Right kidney (tissue), 9 donors: ENCODE measurements around the gene RECQL.

Experiments used
- DNase-seq: peaks from one replicate; pipeline ENCODE4 v3.0.0-alpha.2; 2016
- long read RNA-seq, 8 donors: transcript quantifications; one replicate each; lab custom pipeline, GENCODE V29; 2026

The RECQL gene
- long read RNA-seq, donor 1, partial matches to known transcripts = 0 of 4 reads
- long read RNA-seq, donor 1, other reads (novel, unspliced or antisense) = 0 of 4 reads
- long read RNA-seq, donor 2, partial matches to known transcripts = 32 of 34 reads
- long read RNA-seq, donor 2, other reads (novel, unspliced or antisense) = 0 of 34 reads
- long read RNA-seq, donor 3, partial matches to known transcripts = 7 of 8 reads
- long read RNA-seq, donor 3, other reads (novel, unspliced or antisense) = 0 of 8 reads
- long read RNA-seq, donor 4, partial matches to known transcripts = 83 of 85 reads
- long read RNA-seq, donor 4, other reads (novel, unspliced or antisense) = 0 of 85 reads
- long read RNA-seq, donor 5, partial matches to known transcripts = 0 of 2 reads
- long read RNA-seq, donor 5, other reads (novel, unspliced or antisense) = 0 of 2 reads
- long read RNA-seq, donor 6, partial matches to known transcripts = 0 of 5 reads
- long read RNA-seq, donor 6, other reads (novel, unspliced or antisense) = 0 of 5 reads
- long read RNA-seq, donor 7, partial matches to known transcripts = 0 of 22 reads
- long read RNA-seq, donor 7, other reads (novel, unspliced or antisense) = 16 of 22 reads
- long read RNA-seq, donor 8, partial matches to known transcripts = 11 of 14 reads
- long read RNA-seq, donor 8, other reads (novel, unspliced or antisense) = 0 of 14 reads

GRCh38 chr12:21501258-21502163 is at the start of gene RECQL, which contains the start of gene GOLT1B:
TSS of gene RECQL (minus strand) at chr12:21501635. CDS start at chr12:21499570, 2,065 bp downstream.
TSS of gene GOLT1B (plus strand) at chr12:21501789. CDS start at chr12:21501924, 135 bp downstream.
- DNase-seq = peak; percentile 92

GRCh38 chr12:21547437-21547836 is 46.0 kb upstream of the RECQL start:
- DNase-seq = no peak

- DNase-seq = no peak
Observed at GRCh38 chr12:21546716-21547115, 45.3 kb upstream of the RECQL start.

GRCh38 chr12:21545557-21545956 is 44.1 kb upstream of the RECQL start:
- no peak for DNase-seq

- DNase-seq = no peak
Observed at GRCh38 chr12:21543151-21543550, 41.7 kb upstream of the RECQL start.

- DNase-seq = no peak
Observed at GRCh38 chr12:21542403-21542802, 41.0 kb upstream of the RECQL start.

- DNase-seq = no peak
Observed at GRCh38 chr12:21541773-21542172, 40.3 kb upstream of the RECQL start.

- DNase-seq = no peak
Observed at GRCh38 chr12:21539797-21540196, 38.4 kb upstream of the RECQL start.

- DNase-seq = no peak
Observed at GRCh38 chr12:21538061-21538653, 36.7 kb upstream of the RECQL start.

- no peak for DNase-seq
Observed at GRCh38 chr12:21529456-21529855, 28.0 kb upstream of the RECQL start.

GRCh38 chr12:21528953-21529352 is 27.5 kb upstream of the RECQL start:
- peak; percentile 15 for DNase-seq

GRCh38 chr12:21527451-21528180 is 26.2 kb upstream of the RECQL start:
- DNase-seq = peak; percentile 76

GRCh38 chr12:21526721-21527345 is 25.4 kb upstream of the RECQL start:
- DNase-seq = no peak

GRCh38 chr12:21526053-21526452 is 24.6 kb upstream of the RECQL start, which contains the start of gene SPX:
TSS of gene SPX (plus strand) at chr12:21526296. CDS start at chr12:21526473, 177 bp downstream.
- DNase-seq = no peak

- no peak for DNase-seq
Observed at GRCh38 chr12:21523148-21523547, 21.7 kb upstream of the RECQL start.

GRCh38 chr12:21521541-21521940 is 20.1 kb upstream of the RECQL start:
- no peak for DNase-seq

GRCh38 chr12:21518451-21518850 is 17.0 kb upstream of the RECQL start:
- no peak for DNase-seq

- DNase-seq = no peak
Observed at GRCh38 chr12:21516281-21516680, 14.8 kb upstream of the RECQL start.

- DNase-seq = no peak
Observed at GRCh38 chr12:21509768-21510167, 8.3 kb upstream of the RECQL start.

- no peak for DNase-seq
Observed at GRCh38 chr12:21507849-21508248, 6.4 kb upstream of the RECQL start.

- no peak for DNase-seq
Observed at GRCh38 chr12:21505888-21506287, 4.5 kb upstream of the RECQL start.
